Measurements from ENCODE around the gene NTRK2.
"Not testable (repeated sequence)": the region's sequence is repeated elsewhere in the genome, so short reads cannot be mapped to it uniquely, and the experiment has no call there.

NTRK2 gene

DNA sequence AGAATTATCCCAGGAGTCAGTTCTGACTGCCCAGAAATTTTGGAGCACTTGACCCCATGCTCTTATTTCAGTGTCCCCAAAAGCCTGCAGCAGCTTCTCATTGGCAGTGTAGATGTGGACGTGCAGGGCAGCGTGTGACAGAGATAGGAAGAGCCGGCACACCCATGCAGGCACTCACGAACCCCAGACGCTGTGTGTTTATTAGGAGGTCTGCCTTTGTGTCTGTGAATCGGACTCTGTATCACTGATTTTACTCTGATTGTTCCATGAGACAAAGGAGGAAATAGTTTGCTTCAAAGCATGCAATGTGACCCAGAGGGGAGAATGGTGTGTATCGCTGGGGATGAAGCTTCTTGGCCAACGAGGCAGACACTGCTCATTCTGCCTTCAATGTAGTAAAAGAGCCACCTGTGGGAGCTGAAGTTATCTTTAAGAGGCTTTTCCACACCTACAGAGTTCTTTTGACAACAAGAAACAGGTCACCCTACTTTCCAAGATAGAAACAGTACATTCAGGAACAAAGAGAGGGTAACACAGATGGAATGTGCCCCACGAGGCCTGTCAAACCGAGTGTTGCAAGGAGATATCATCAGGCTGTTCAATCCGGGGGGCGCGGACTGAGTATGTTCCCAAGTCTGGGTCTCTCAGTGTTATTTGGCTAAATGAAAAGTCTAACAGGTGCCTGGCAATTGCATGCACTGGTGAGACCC, 224.0 kb downstream of the NTRK2 start:
- H2AFZ ChIP-seq (ENCODE audit: low read depth, low read length) = no peak overlapping the region
- peaks cover 48% of the 10 kb centered on the region for H3K4me1 ChIP-seq (ENCODE audit: insufficient read depth, low read length)
- H3K4me3 ChIP-seq (ENCODE audit: low read length) = no peak overlapping the region
- H3K27me3 ChIP-seq (ENCODE audit: insufficient read depth, low read length) = no peaks in the 10 kb centered on the region
- H3K9me3 ChIP-seq (ENCODE audit: low read length) = no peaks in the 10 kb centered on the region
- H3K36me3 ChIP-seq (ENCODE audit: insufficient read depth, low read length) = no peaks in the 10 kb centered on the region

- Histone ChIP-seq H3K27me3 (ENCODE audit: insufficient read depth, low read length) (no peaks in the 10 kb centered on the region), H3K4me1 (ENCODE audit: insufficient read depth, low read length) (peaks cover 50% of the 10 kb centered on the region), H3K9me3 (ENCODE audit: low read length) (no peaks in the 10 kb centered on the region), H3K36me3 (ENCODE audit: insufficient read depth, low read length) (no peaks in the 10 kb centered on the region), H2AFZ (ENCODE audit: low read depth, low read length) (no peak overlapping the region), H3K4me3 (ENCODE audit: low read length) (no peak overlapping the region)
These were observed 225.3 kb downstream of the NTRK2 start for GRCh38 chr9:84894859-84895258.

DNA sequence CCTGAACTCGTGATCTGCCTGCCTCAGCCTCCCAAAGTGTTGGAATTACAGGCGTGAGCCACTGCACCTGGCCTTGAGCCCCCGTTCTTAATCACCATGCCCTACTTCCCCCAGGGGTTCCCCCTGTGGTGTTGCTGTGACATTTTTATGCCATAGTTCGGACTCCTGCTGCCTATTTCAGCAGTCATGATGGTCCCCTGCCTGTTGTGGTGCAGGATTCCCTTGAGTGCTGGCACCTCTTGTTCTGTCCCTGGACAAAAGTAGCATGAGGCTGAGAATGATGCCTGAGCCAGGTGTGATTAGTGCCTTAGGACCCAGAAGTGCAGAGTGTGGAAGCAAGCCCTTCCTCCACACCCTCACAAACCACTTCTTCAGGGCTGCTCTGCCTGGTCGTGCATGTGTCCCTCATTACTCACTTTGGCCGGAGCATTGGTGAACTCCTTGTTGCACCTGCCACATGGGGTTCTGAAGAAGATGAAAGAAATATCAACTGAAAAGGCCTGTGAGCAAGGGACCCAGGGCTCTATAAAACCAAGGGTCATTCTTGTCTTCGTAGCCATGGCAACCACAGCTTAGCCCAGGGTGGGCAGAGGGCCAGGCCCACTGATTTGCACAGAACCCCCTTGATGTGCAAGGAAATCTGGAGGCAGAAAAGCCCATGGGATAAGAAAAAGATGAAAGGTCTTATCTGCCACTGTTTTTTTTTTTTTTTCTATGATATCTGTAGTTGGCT, 228.0 kb downstream of the NTRK2 start:
- H3K36me3 ChIP-seq (ENCODE audit: insufficient read depth, low read length) = no peaks in the 10 kb centered on the region
- peaks cover 50% of the 10 kb centered on the region for H3K4me1 ChIP-seq (ENCODE audit: insufficient read depth, low read length)
- no peaks in the 10 kb centered on the region for H3K27me3 ChIP-seq (ENCODE audit: insufficient read depth, low read length)
- no peak overlapping the region for H3K4me3 ChIP-seq (ENCODE audit: low read length)
- no peak overlapping the region for H2AFZ ChIP-seq (ENCODE audit: low read depth, low read length)
- peaks cover under 1% of the 10 kb centered on the region for H3K9me3 ChIP-seq (ENCODE audit: low read length)

GRCh38 chr9:84898188-84898587, 228.7 kb downstream of the NTRK2 start:
- Histone ChIP-seq H2AFZ (ENCODE audit: low read depth, low read length) (no peak overlapping the region), H3K36me3 (ENCODE audit: insufficient read depth, low read length) (no peaks in the 10 kb centered on the region), H3K9me3 (ENCODE audit: low read length) (peaks cover 2% of the 10 kb centered on the region), H3K4me3 (ENCODE audit: low read length) (no peak overlapping the region), H3K4me1 (ENCODE audit: insufficient read depth, low read length) (peaks cover 45% of the 10 kb centered on the region), H3K27me3 (ENCODE audit: insufficient read depth, low read length) (no peaks in the 10 kb centered on the region)

- H3K9me3 ChIP-seq (ENCODE audit: low read length); H3K4me3 ChIP-seq (ENCODE audit: low read length); H3K36me3 ChIP-seq (ENCODE audit: insufficient read depth, low read length); H2AFZ ChIP-seq (ENCODE audit: low read depth, low read length); H3K27me3 ChIP-seq (ENCODE audit: insufficient read depth, low read length): not testable (repeated sequence)
- peaks cover 41% of the 10 kb centered on the region for H3K4me1 ChIP-seq (ENCODE audit: insufficient read depth, low read length)
These were observed 229.1 kb downstream of the NTRK2 start for GRCh38 chr9:84898618-84899017.

GRCh38 chr9:84899326-84899725, 229.8 kb downstream of the NTRK2 start:
- no peaks in the 10 kb centered on the region for H3K27me3 ChIP-seq (ENCODE audit: insufficient read depth, low read length)
- no peak overlapping the region for H2AFZ ChIP-seq (ENCODE audit: low read depth, low read length)
- peaks cover 2% of the 10 kb centered on the region for H3K9me3 ChIP-seq (ENCODE audit: low read length)
- no peaks in the 10 kb centered on the region for H3K36me3 ChIP-seq (ENCODE audit: insufficient read depth, low read length)
- H3K4me3 ChIP-seq (ENCODE audit: low read length) = no peak overlapping the region
- peaks cover 35% of the 10 kb centered on the region for H3K4me1 ChIP-seq (ENCODE audit: insufficient read depth, low read length)

GRCh38 chr9:84900421-84900820, 230.9 kb downstream of the NTRK2 start:
- Histone ChIP-seq H2AFZ (ENCODE audit: low read depth, low read length) (no peak overlapping the region), H3K36me3 (ENCODE audit: insufficient read depth, low read length) (no peaks in the 10 kb centered on the region), H3K4me3 (ENCODE audit: low read length) (no peak overlapping the region), H3K9me3 (ENCODE audit: low read length) (peaks cover 2% of the 10 kb centered on the region), H3K27me3 (ENCODE audit: insufficient read depth, low read length) (no peaks in the 10 kb centered on the region), H3K4me1 (ENCODE audit: insufficient read depth, low read length) (peaks cover 24% of the 10 kb centered on the region)

DNA sequence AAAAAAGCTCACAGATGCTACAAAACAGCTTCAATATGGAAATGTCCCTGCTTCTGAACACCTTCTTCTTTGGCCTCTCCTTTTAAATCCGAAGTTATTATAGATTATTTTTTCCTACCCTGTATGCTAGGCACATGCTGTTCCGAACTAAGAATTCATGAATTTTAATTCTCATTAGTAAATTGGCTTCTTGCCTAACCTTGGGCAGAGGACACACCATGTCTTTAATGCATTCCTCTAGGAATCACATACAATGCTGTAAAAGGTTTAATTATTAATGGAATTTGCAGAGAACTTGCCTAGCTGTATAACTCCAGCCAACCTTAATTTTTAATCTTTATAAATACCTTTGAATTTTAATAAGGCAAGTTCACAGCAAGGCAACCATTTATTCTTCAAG, 234.4 kb downstream of the NTRK2 start:
- Histone ChIP-seq H3K27me3 (ENCODE audit: insufficient read depth, low read length) (no peaks in the 10 kb centered on the region), H3K4me1 (ENCODE audit: insufficient read depth, low read length) (peaks cover 9% of the 10 kb centered on the region), H2AFZ (ENCODE audit: low read depth, low read length) (no peak overlapping the region), H3K4me3 (ENCODE audit: low read length) (no peak overlapping the region), H3K36me3 (ENCODE audit: insufficient read depth, low read length) (no peaks in the 10 kb centered on the region), H3K9me3 (ENCODE audit: low read length) (peaks cover 2% of the 10 kb centered on the region)

DNA sequence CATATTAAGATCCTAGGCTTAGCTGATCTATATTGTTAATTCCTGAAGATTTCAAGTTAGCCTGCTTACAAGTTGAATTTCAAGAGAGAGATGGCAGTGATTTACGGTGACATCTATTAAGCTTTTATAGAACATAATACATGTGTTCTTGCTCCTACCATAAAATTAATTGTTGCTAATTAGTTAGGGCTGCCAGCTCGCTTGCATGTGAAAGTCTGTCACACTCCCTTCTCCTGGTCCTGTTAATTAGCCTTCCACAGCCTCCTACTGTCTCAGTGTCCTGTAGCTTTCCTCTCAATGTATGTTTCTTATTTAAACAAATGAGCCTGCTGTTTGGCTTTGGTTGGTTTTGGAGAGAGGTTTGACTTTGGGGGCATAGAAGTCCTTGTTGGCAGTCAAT, 247.2 kb downstream of the NTRK2 start:
- H3K36me3 ChIP-seq (ENCODE audit: insufficient read depth, low read length) = no peaks in the 10 kb centered on the region
- H3K4me3 ChIP-seq (ENCODE audit: low read length) = no peak overlapping the region
- no peaks in the 10 kb centered on the region for H3K9me3 ChIP-seq (ENCODE audit: low read length)
- H3K27me3 ChIP-seq (ENCODE audit: insufficient read depth, low read length) = no peaks in the 10 kb centered on the region
- H3K4me1 ChIP-seq (ENCODE audit: insufficient read depth, low read length) = peaks cover 17% of the 10 kb centered on the region
- no peak overlapping the region for H2AFZ ChIP-seq (ENCODE audit: low read depth, low read length)

GRCh38 chr9:84917366-84918070, 248.0 kb downstream of the NTRK2 start:
- no peak overlapping the region for H3K4me3 ChIP-seq (ENCODE audit: low read length)
- H3K9me3 ChIP-seq (ENCODE audit: low read length) = no peaks in the 10 kb centered on the region
- no peaks in the 10 kb centered on the region for H3K27me3 ChIP-seq (ENCODE audit: insufficient read depth, low read length)
- no peaks in the 10 kb centered on the region for H3K36me3 ChIP-seq (ENCODE audit: insufficient read depth, low read length)
- H3K4me1 ChIP-seq (ENCODE audit: insufficient read depth, low read length) = peaks cover 19% of the 10 kb centered on the region
- no peak overlapping the region for H2AFZ ChIP-seq (ENCODE audit: low read depth, low read length)

DNA sequence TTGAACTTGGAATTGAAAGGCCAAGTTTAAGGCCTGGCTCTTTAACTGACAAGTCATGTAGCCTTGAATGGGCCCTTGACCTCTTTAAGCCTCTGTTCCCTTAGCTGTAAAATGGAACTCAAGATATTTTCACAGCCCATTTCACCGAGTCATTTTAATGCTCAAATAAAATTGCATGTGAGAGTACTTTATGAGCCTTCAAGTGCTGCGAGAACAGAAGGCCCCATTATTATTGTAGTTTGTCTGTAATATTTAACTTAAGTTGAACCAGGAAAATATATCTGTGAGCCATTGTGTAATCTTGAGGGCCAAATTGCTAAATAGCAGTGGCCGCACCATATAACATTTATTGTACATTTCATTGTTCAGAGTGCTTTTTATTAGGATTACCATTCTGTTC, 249.9 kb downstream of the NTRK2 start:
- H3K27me3 ChIP-seq (ENCODE audit: insufficient read depth, low read length) = no peaks in the 10 kb centered on the region
- no peak overlapping the region for H2AFZ ChIP-seq (ENCODE audit: low read depth, low read length)
- no peaks in the 10 kb centered on the region for H3K9me3 ChIP-seq (ENCODE audit: low read length)
- H3K36me3 ChIP-seq (ENCODE audit: insufficient read depth, low read length) = no peaks in the 10 kb centered on the region
- H3K4me1 ChIP-seq (ENCODE audit: insufficient read depth, low read length) = peaks cover 38% of the 10 kb centered on the region
- H3K4me3 ChIP-seq (ENCODE audit: low read length) = no peak overlapping the region

DNA sequence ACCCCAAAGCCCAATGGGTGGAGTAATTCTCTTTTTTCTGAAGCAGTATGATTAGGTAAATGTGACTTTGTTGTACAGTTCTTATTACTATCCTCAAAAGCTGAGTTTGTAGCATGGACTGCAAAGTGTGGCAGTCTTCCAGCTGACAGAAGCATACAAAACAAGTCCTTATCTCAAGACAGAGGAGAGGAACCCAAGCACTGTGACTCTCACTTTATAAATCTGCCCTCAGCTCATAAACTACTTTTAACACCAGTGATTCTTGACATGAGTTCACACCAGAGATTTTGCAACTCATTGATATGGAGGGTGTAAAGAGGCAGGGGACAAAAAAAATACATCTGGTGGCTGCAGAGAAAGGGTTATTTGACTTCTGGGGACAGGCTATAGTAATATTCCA, 251.6 kb downstream of the NTRK2 start:
- Histone ChIP-seq H3K4me3 (ENCODE audit: low read length) (no peak overlapping the region), H2AFZ (ENCODE audit: low read depth, low read length) (no peak overlapping the region), H3K27me3 (ENCODE audit: insufficient read depth, low read length) (no peaks in the 10 kb centered on the region)

DNA sequence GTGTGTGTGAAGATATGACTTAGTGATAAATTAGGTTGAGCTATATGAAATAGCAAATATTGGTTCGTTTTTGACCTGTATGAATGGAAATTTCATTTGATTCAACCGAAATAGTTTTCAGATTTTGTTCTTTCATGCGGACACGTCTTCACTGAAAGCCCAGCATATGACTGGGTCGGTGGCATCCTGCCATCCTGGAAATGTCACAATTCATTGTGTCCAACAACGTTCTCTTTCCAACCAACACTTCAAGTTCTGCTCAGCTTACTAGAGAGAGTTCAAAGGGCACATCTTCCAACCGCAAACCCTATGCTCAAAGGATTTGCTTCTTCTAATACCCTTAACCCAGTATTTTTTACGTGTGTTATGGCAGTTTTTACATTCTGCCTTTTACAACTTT, 252.5 kb downstream of the NTRK2 start:
- H2AFZ ChIP-seq (ENCODE audit: low read depth, low read length) = no peak overlapping the region
- H3K9me3 ChIP-seq (ENCODE audit: low read length) = no peaks in the 10 kb centered on the region
- no peaks in the 10 kb centered on the region for H3K27me3 ChIP-seq (ENCODE audit: insufficient read depth, low read length)
- peaks cover 45% of the 10 kb centered on the region for H3K4me1 ChIP-seq (ENCODE audit: insufficient read depth, low read length)
- H3K4me3 ChIP-seq (ENCODE audit: low read length) = no peak overlapping the region
- no peaks in the 10 kb centered on the region for H3K36me3 ChIP-seq (ENCODE audit: insufficient read depth, low read length)

More for the DNA sequence above, 251.6 kb downstream of the NTRK2 start:
- Histone ChIP-seq H3K36me3 (ENCODE audit: insufficient read depth, low read length) (no peaks in the 10 kb centered on the region), H3K9me3 (ENCODE audit: low read length) (no peaks in the 10 kb centered on the region), H3K4me1 (ENCODE audit: insufficient read depth, low read length) (peaks cover 49% of the 10 kb centered on the region)

Measured in neuron (in vitro differentiated cells).